GM12878 (cell line): ENCODE measurements around the gene OCRL. TPM values are rescaled to one million over a fixed set of nuclear protein-coding genes. Genes with fewer than 3 reads are reported as not detected.
A peak's percentile ranks its signal among the peaks of the same experiment; 100 is the strongest.

Experiments
- ATAC-seq: fragments of 200-7000 bp; cut with Tn5 transposase; 3 replicates; pipeline ENCODE4 v1.9.1; 2020; ENCODE audit warnings: mild to moderate bottlenecking, moderate library complexity
- BruUV-seq: library from RNA; stranded (reverse); fragments of 400-500 nt; replicated peaks from 2 replicates; lab custom pipeline; 2021; lab: Mats Ljungman, UMichigan
- CTCF ChIA-PET: fragments of 300-600 bp; sonication (Branson Sonifier 250); formaldehyde crosslinking; extraction: SDS; loops from one replicate; lab custom pipeline; 2021; ENCODE audit warnings: inconsistent platforms; lab: Yijun Ruan, JAX
- POLR2A ChIA-PET: fragments of 350-600 bp; formaldehyde crosslinking; extraction: SDS; loops from one replicate; lab custom pipeline; 2021; ENCODE audit warnings: inconsistent platforms; lab: Charles Lee
- RAD21 ChIA-PET: fragments of 300-600 bp; sonication (Branson Sonifier 250); formaldehyde crosslinking; loops from one replicate; lab custom pipeline; 2023; ENCODE audit warnings: antibody characterized with exemption; ENCODE audit not compliant: unreplicated experiment; lab: Charles Lee
- SMC1A ChIA-PET: fragments of 300-600 bp; sonication (Branson Sonifier 250); formaldehyde crosslinking; loops from one replicate; lab custom pipeline; 2023; ENCODE audit not compliant: unreplicated experiment, uncharacterized antibody; lab: Charles Lee
- DNase-seq: peaks from one replicate; pipeline ENCODE4 v3.0.0-alpha.2; 2011; ENCODE audit warnings: low read depth, low spot score
- FAIRE-seq: peaks from 3 replicates; lab custom pipeline; 2011; peaks lifted over from hg19 to GRCh38; lab: Jason Lieb, UNC
- H2AFZ ChIP-seq: 2 replicates; pipeline ENCODE4 v1.6.0; 2011; ENCODE audit warnings: low read depth, low read length, control low read depth; ENCODE audit not compliant: control insufficient read depth
- H3K27ac ChIP-seq: 2 replicates; pipeline ENCODE4 v1.5.1; 2011; ENCODE audit warnings: control low read depth; ENCODE audit not compliant: control insufficient read depth, insufficient read depth
- H3K27me3 ChIP-seq, 2 experiments: replicated peaks in 1 of 2; 2 replicates each; pipeline versions ENCODE4 v1.6.0 to v1.6.1; 2011; ENCODE audit warnings: low read length in 1 of 2; ENCODE audit not compliant: control insufficient read depth in 2 of 2, insufficient read depth in 2 of 2
- H3K36me3 ChIP-seq, 2 experiments: 2 replicates each; pipeline ENCODE4 v1.5.1; 2011; ENCODE audit warnings: low read length in 1 of 2; ENCODE audit not compliant: control insufficient read depth in 2 of 2, insufficient read depth in 2 of 2
- H3K4me1 ChIP-seq: 2 replicates; pipeline ENCODE4 v1.6.1; 2011; ENCODE audit warnings: mild to moderate bottlenecking, low read length, moderate library complexity, mixed read lengths; ENCODE audit not compliant: control insufficient read depth, insufficient read depth
- H3K4me2 ChIP-seq: 2 replicates; pipeline ENCODE4 v1.6.0; 2011; ENCODE audit warnings: control low read depth; ENCODE audit not compliant: control insufficient read depth, insufficient read depth
- H3K4me3 ChIP-seq: fragments of 200-600 bp; sonication (generic); 2 replicates; pipeline ENCODE4 v1.5.1; 2016
- H3K79me2 ChIP-seq: 2 replicates; pipeline ENCODE4 v1.6.0; 2011; ENCODE audit warnings: low read length; ENCODE audit not compliant: control insufficient read depth, insufficient read depth
- H3K9ac ChIP-seq: 2 replicates; pipeline ENCODE4 v1.8.0; 2011; ENCODE audit warnings: low read length, control low read depth, mixed read lengths; ENCODE audit not compliant: control insufficient read depth, insufficient read depth
- H3K9me3 ChIP-seq: replicated peaks from 3 replicates; pipeline ENCODE4 v1.5.1; 2011; ENCODE audit warnings: mild to moderate bottlenecking, low read length; ENCODE audit not compliant: control insufficient read depth, insufficient read depth
- H4K20me1 ChIP-seq: 2 replicates; pipeline ENCODE4 v1.6.0; 2011; ENCODE audit not compliant: control insufficient read depth, insufficient read depth
- BACH1 ChIP-seq: fragments of 450-650 bp; IDR thresholded peaks from 2 replicates; pipeline ENCODE4 v1.6.1; 2017; ENCODE audit warnings: mild to moderate bottlenecking, borderline replicate concordance
- CBX5 ChIP-seq: sonication (generic); IDR thresholded peaks from 2 replicates; pipeline ENCODE4 v1.6.1; 2016; ENCODE audit warnings: low read depth, moderate library complexity, mild to moderate bottlenecking, inconsistent platforms
- FOS ChIP-seq: IDR thresholded peaks from 3 replicates; pipeline ENCODE4 v1.6.1; 2011; ENCODE audit warnings: borderline replicate concordance; ENCODE audit not compliant: insufficient read length; ENCODE audit errors: extremely low read depth
- MXI1 ChIP-seq: fragments of 150-350 bp; IDR thresholded peaks from 2 replicates; pipeline ENCODE4 v1.6.1; 2011; ENCODE audit warnings: low read depth, mild to moderate bottlenecking, inconsistent platforms, low read length, improper control_type of control experiment
- RB1 ChIP-seq: fragments of 450-650 bp; formaldehyde crosslinking; IDR thresholded peaks from 2 replicates; pipeline ENCODE4 v1.6.1; 2017; ENCODE audit warnings: mild to moderate bottlenecking, borderline replicate concordance
- ZBED1 ChIP-seq: IDR thresholded peaks from 2 replicates; pipeline ENCODE4 v1.6.1; 2016; ENCODE audit warnings: borderline replicate concordance
- ZBTB4 ChIP-seq: fragments of 450-650 bp; formaldehyde crosslinking; IDR thresholded peaks from 2 replicates; pipeline ENCODE4 v1.4.0; 2022; ENCODE audit warnings: mild to moderate bottlenecking, moderate library complexity
- WGBS: methylation state at CpG from one replicate; pipeline ENCODE4 v1.1.6; 2016; ENCODE audit warnings: low lambda C conversion rate; ENCODE audit not compliant: insufficient replicate concordance, insufficient coverage; ENCODE audit errors: missing lambda C conversion rate; 5-methylcytosine and 5-hydroxymethylcytosine counted together
- in situ Hi-C: fragments of 300-500 bp; cut with MboI; formaldehyde crosslinking; loops from 9 replicates; pipeline ENCODE4 v1.14.3; 2018; ENCODE audit warnings: mixed read lengths
- intact Hi-C: fragments of 100-400 bp; cut with micrococcal nuclease; formaldehyde crosslinking; loops from one replicate; pipeline ENCODE4 v1.14.2; 2022; ENCODE audit not compliant: unreplicated experiment
- polyA plus RNA-seq, 11 experiments: library from polyadenylated mRNA; depleted of rRNA in 4 of 11; unstranded in 6 of 11; stranded (reverse) in 5 of 11; fragments of >200 nt; fragmentation: Nextera tagmentation in 4 of 11; fragmentation: Illumina TruSeq in 1 of 11; extraction: Ambion mirVana in 4 of 11; extraction: Trizol in 1 of 11; gene quantifications; 1 replicate in 1 of 11; 2 replicates in 10 of 11; pipeline versions ENCODE4 v1.2.1 to v1.2.3, GENCODE V29; 2011 to 2016; ENCODE audit warnings: inconsistent platforms in 2 of 11, missing spikeins in 2 of 11, low read depth in 1 of 11
- total RNA-seq, 4 experiments: library from RNA; depleted of rRNA in 3 of 4; stranded (reverse); fragments of >200 nt in 3 of 4; fragmentation: Illumina TruSeq in 1 of 4; extraction: Trizol in 1 of 4; gene quantifications; 2 replicates each; pipeline versions ENCODE4 v1.2.1 to v1.2.3, GENCODE V29; 2013 to 2021
- TF ChIP-seq, protein P1 (sequence below): IDR thresholded peaks from 2 replicates; pipeline ENCODE4 v1.6.1; 2011; ENCODE audit warnings: mild to moderate bottlenecking, low read depth, low read length, moderate library complexity; ENCODE audit not compliant: insufficient replicate concordance

The OCRL gene
- total and polyA plus RNA-seq, 10 of the 15 experiments (the other 5 are each of a cell fraction or from before 2014, with no cell fraction given) = 0.53 to 4.4 (median 2.3) TPM

DNA sequence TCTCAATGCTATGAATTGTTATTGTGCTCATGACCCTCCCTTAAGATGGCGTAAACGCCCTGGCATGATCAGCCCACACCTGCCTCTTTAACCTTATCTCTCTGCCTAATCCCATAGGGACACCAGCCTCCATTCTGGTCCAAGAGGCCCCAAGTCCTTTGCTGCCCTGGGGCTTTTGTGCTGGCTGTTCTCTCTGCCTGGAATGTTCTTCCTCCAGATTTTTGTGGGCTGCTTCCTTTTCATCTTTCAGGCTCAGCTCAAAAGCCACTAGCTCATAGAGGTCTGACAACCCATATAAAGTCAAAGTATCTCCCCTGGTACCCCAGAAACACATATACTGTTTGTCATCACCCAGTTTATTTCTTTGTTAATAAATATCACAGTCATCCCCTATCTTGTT, 72.3 kb downstream of the OCRL start:
- no peaks in the 10 kb centered on the region for H3K36me3 ChIP-seq
- DNase-seq (no peak), FAIRE-seq (no peak)
- CTCF ChIA-PET = interaction anchor here (1.1 kb wide), 1 partner anchor 449 kb away, joined by 3 read pairs; no protein-coding TSS in a partner anchor
- H3K9me3 ChIP-seq = no peaks in the 10 kb centered on the region
- H3K27me3 ChIP-seq = no peaks in the 10 kb centered on the region; a peak in 1 of 4 replicates
- TF ChIP-seq FOS = no peak
- TF ChIP-seq ZBED1 = no peak
- TF ChIP-seq RB1 = no peak
- no peak for TF ChIP-seq MXI1
- TF ChIP-seq, protein P1, sequence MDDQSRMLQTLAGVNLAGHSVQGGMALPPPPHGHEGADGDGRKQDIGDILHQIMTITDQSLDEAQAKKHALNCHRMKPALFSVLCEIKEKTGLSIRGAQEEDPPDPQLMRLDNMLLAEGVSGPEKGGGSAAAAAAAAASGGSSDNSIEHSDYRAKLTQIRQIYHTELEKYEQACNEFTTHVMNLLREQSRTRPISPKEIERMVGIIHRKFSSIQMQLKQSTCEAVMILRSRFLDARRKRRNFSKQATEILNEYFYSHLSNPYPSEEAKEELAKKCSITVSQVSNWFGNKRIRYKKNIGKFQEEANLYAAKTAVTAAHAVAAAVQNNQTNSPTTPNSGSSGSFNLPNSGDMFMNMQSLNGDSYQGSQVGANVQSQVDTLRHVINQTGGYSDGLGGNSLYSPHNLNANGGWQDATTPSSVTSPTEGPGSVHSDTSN = no peak
- TF ChIP-seq, all 136 proteins: peak for 0
- intact Hi-C loops = no loop called here
- no peak overlapping the region for H3K27ac ChIP-seq
- H2AFZ ChIP-seq = no peak overlapping the region
- H3K9ac ChIP-seq = no peak overlapping the region
- 85% methylated on average over 2 of the region's 2 CpGs for WGBS
- ChIA-PET SMC1A (interaction anchor here (1.0 kb wide), 1 partner anchor 285 kb away, joined by 3 read pairs; no protein-coding TSS in a partner anchor), RAD21 (no interaction called here), POLR2A (no interaction called here)
- H4K20me1 ChIP-seq = no peaks in the 10 kb centered on the region; the same call in 1 of the 2 replicates
- H3K4me1 ChIP-seq = no peaks in the 10 kb centered on the region
- in situ Hi-C loops = loop anchor here (25.0 kb wide), 2 partner anchors 450 to 575 kb away; no protein-coding TSS in a partner anchor
- H3K79me2 ChIP-seq = no peaks in the 10 kb centered on the region
- no TSS peak for BruUV-seq
- ATAC-seq = no peak
- H3K4me3 ChIP-seq = no peak overlapping the region
- H3K4me2 ChIP-seq = no peak overlapping the region

DNA sequence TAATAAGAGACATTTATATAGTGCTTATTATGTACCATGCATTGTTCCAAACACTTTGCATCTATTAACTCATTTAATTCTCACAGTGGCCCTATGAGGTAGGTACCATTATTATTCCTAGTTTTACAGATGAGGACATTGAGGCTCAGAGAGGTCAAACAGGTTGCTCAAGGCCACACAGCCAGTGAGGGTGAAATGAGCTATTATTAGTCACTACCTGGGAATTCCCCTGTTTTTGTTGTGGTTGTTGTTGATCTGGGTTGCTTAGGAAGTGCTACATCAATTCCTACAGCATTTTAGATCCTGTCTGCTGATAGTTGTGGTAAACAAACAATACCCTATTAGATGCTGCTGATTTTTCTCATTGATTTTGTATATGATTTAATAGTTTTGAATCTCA, 73.5 kb downstream of the OCRL start:
- no peaks in the 10 kb centered on the region for H3K36me3 ChIP-seq
- H3K4me3 ChIP-seq = no peak overlapping the region
- H4K20me1 ChIP-seq = no peaks in the 10 kb centered on the region; the same call in 1 of the 2 replicates
- BruUV-seq = no TSS peak
- in situ Hi-C loops (loop anchor here (25.0 kb wide), 2 partner anchors 449 to 574 kb away; no protein-coding TSS in a partner anchor), intact Hi-C loops (no loop called here)
- ChIA-PET POLR2A (no interaction called here), CTCF (interaction anchor here (0.8 kb wide), 1 partner anchor 12 kb away, joined by 3 read pairs; no protein-coding TSS in a partner anchor), SMC1A (no interaction called here), RAD21 (no interaction called here)
- no peaks in the 10 kb centered on the region for H3K4me1 ChIP-seq
- no peaks in the 10 kb centered on the region for H3K9me3 ChIP-seq
- FAIRE-seq = no peak
- H3K27me3 ChIP-seq = no peaks in the 10 kb centered on the region
- TF ChIP-seq ZBTB4 (no peak), CBX5 (no peak), BACH1 (no peak)
- no peak overlapping the region for H2AFZ ChIP-seq
- no peak for DNase-seq
- no peak overlapping the region for H3K4me2 ChIP-seq
- H3K9ac ChIP-seq = no peak overlapping the region
- H3K79me2 ChIP-seq = no peaks in the 10 kb centered on the region
- H3K27ac ChIP-seq = no peak overlapping the region
- peak; percentile 51 for ATAC-seq
